Superior temporal gyrus (tissue), 1 donor: Measurements from ENCODE around the gene COX6B2.

Experiments used
- DNase-seq: peaks from one replicate; pipeline ENCODE4 v3.0.0-alpha.2; 2016; ENCODE audit errors: extremely low spot score

COX6B2 gene

GRCh38 chr19:55362174-55362989 is 7.9 kb upstream of the COX6B2 start:
- DNase-seq = no peak

- no peak for DNase-seq
Measured at GRCh38 chr19:55360902-55361301, 6.4 kb upstream of the COX6B2 start.

GRCh38 chr19:55358943-55359908 is 4.7 kb upstream of the COX6B2 start:
- DNase-seq = no peak

- DNase-seq = no peak
Measured at GRCh38 chr19:55358493-55358892, 4.0 kb upstream of the COX6B2 start.

GRCh38 chr19:55355213-55355821 is 798 bp upstream of the COX6B2 start:
- DNase-seq = no peak

GRCh38 chr19:55353803-55354697 is 469 bp downstream of the COX6B2 start:
- DNase-seq = no peak

GRCh38 chr19:55353356-55353802 is 1.1 kb downstream of the COX6B2 start:
- no peak for DNase-seq

GRCh38 chr19:55352549-55353145 is 1.9 kb downstream of the COX6B2 start:
- DNase-seq = no peak

GRCh38 chr19:55352040-55352439 is 2.5 kb downstream of the COX6B2 start:
- no peak for DNase-seq

- DNase-seq = no peak
Measured at GRCh38 chr19:55350620-55351315, 3.8 kb downstream of the COX6B2 start.

- DNase-seq = no peak
Measured at GRCh38 chr19:55348317-55349034, 6.0 kb downstream of the COX6B2 start.

GRCh38 chr19:55347442-55348009 is 7.0 kb downstream of the COX6B2 start:
- no peak for DNase-seq

- no peak for DNase-seq
Measured at GRCh38 chr19:55346725-55347441, 7.6 kb downstream of the COX6B2 start.

GRCh38 chr19:55345818-55346724 is 8.4 kb downstream of the COX6B2 start:
- no peak for DNase-seq

GRCh38 chr19:55345101-55345817 is 9.3 kb downstream of the COX6B2 start:
- no peak for DNase-seq

GRCh38 chr19:55344444-55344843 is 10.1 kb downstream of the COX6B2 start:
- peak; percentile 65 for DNase-seq
